ENCODE results near the gene TNIK.

Gene TNIK

GRCh38 chr3:171286580-171287249 is 173.5 kb downstream of the TNIK start:
- DNase-seq (ENCODE audit: low read depth in 4 of 4, low spot score in 1 of 4) = no peak

- DNase-seq (ENCODE audit: low read depth in 4 of 4, low spot score in 1 of 4) = no peak
Measured at GRCh38 chr3:171285287-171285686, 174.9 kb downstream of the TNIK start.

- no peak for DNase-seq (ENCODE audit: low read depth in 4 of 4, low spot score in 1 of 4)
Measured at GRCh38 chr3:171284308-171285075, 175.7 kb downstream of the TNIK start.

- DNase-seq (ENCODE audit: low read depth in 4 of 4, low spot score in 1 of 4) = no peak
Measured at GRCh38 chr3:171283848-171284222, 176.4 kb downstream of the TNIK start.

- no peak for DNase-seq (ENCODE audit: low read depth in 4 of 4, low spot score in 1 of 4)
Measured at GRCh38 chr3:171283183-171283847, 176.9 kb downstream of the TNIK start.

- no peak for DNase-seq (ENCODE audit: low read depth in 4 of 4, low spot score in 1 of 4)
Measured at GRCh38 chr3:171282041-171282440, 178.2 kb downstream of the TNIK start.

- no peak for DNase-seq (ENCODE audit: low read depth in 4 of 4, low spot score in 1 of 4)
Measured at GRCh38 chr3:171281256-171281992, 178.8 kb downstream of the TNIK start.

GRCh38 chr3:171279972-171280371 is 180.2 kb downstream of the TNIK start:
- no peak for DNase-seq (ENCODE audit: low read depth in 4 of 4, low spot score in 1 of 4)

GRCh38 chr3:171278299-171278590 is 182.0 kb downstream of the TNIK start:
- no peak for DNase-seq (ENCODE audit: low read depth in 4 of 4, low spot score in 1 of 4)

- DNase-seq (ENCODE audit: low read depth in 4 of 4, low spot score in 1 of 4) = no peak
Measured at GRCh38 chr3:171277456-171278298, 182.5 kb downstream of the TNIK start.

GRCh38 chr3:171276923-171277322 is 183.3 kb downstream of the TNIK start:
- no peak for DNase-seq (ENCODE audit: low read depth in 4 of 4, low spot score in 1 of 4)

GRCh38 chr3:171274222-171274621 is 186.0 kb downstream of the TNIK start:
- DNase-seq (ENCODE audit: low read depth in 4 of 4, low spot score in 1 of 4) = no peak

GRCh38 chr3:171270541-171270940 is 189.7 kb downstream of the TNIK start:
- DNase-seq (ENCODE audit: low read depth in 4 of 4, low spot score in 1 of 4) = no peak

- no peak for DNase-seq (ENCODE audit: low read depth in 4 of 4, low spot score in 1 of 4)
Measured at GRCh38 chr3:171269542-171269941, 190.7 kb downstream of the TNIK start.

GRCh38 chr3:171268677-171269076 is 191.5 kb downstream of the TNIK start:
- DNase-seq (ENCODE audit: low read depth in 4 of 4, low spot score in 1 of 4) = no peak

- no peak for DNase-seq (ENCODE audit: low read depth in 4 of 4, low spot score in 1 of 4)
Measured at GRCh38 chr3:171267104-171267503, 193.1 kb downstream of the TNIK start.

- no peak for DNase-seq (ENCODE audit: low read depth in 4 of 4, low spot score in 1 of 4)
Measured at GRCh38 chr3:171266740-171267073, 193.5 kb downstream of the TNIK start.

- no peak for DNase-seq (ENCODE audit: low read depth in 4 of 4, low spot score in 1 of 4)
Measured at GRCh38 chr3:171266034-171266739, 194.0 kb downstream of the TNIK start.

GRCh38 chr3:171264758-171265157 is 195.4 kb downstream of the TNIK start:
- DNase-seq (ENCODE audit: low read depth in 4 of 4, low spot score in 1 of 4) = no peak

GRCh38 chr3:171262431-171262830 is 197.8 kb downstream of the TNIK start:
- no peak for DNase-seq (ENCODE audit: low read depth in 4 of 4, low spot score in 1 of 4)

All from stimulated activated CD4-positive, alpha-beta T cell treated with anti-CD3 and anti-CD28 coated beads, Interleukin-1b, Interleukin-23, amount 100 ng/mL, for 24 hours (primary cell).